Measurements from ENCODE around the gene SERGEF. TPM values are rescaled to one million over a fixed set of nuclear protein-coding genes. Genes with fewer than 3 reads are reported as not detected.

The SERGEF gene
- polyA plus RNA-seq, 1 of the 3 experiments (the other 2 are of a cell fraction): 23.1 TPM

DNA sequence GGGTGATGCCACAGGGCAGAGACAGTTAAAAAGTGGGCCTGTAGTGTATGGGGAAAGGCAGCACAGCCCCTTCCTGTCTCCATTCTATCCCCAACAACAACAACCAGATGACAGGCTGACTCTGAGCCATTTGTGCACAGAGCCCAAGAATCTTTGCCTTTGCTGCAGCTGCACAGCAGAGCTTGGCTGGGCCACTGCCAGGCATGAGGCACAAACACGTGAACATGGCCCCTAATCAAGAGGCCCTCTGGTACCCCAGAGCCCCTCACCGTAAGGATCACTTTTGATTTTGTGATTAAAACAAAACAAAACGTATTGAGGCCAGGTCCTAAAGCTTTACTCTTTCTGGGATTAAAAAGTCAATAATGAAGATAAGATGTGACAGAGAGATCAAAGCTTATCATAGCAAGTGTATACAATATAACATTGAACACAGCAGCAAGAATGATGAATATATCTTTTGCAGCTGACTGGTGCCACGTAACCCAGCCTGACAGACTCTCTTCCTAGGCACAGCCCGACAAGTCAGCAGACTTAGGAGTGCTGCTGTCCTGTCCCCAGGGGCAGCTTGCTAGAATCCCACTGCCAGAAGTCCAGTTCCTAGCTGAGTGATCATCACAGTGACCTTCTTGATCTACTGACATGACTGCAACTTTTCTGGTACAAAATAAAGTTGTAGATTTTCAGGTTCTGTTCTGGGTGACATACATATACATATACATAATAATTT, 117.8 kb downstream of the SERGEF start (continued):
- TF ChIP-seq TAF1 (IDR thresholded peaks at IDR 0.05; ENCODE audit: borderline replicate concordance, low read depth, low read length): no peak

DNA sequence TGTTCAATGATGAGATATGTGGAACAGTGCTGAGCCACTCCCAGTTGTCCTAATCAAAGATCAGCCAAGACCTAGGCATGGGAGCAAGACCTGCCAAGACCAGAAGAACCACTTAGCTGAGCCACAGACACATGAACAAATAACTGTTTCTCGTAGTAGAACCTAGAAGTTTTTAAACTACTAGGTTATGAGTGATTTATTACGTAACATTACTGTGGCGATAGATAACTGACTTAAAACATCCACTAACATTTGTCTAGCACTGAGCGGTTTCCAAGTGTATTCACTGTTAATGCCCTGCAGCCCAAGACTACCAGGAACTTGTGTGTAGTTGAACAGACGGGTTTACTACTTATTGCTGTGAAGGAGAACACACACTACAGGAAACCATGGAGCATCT, 120.4 kb downstream of the SERGEF start:
- Histone ChIP-seq H3K9ac (no peak overlapping the region), H3K4me3 (ENCODE audit: low read depth in 2 of 2, low read length in 1 of 2) (no peak overlapping the region), H2AFZ (ENCODE audit: low read depth) (no peak overlapping the region), H3F3A (replicated peaks; ENCODE audit: insufficient read depth) (peaks cover 6% of the 10 kb centered on the region), H3K9me3 (no peaks in the 10 kb centered on the region), H4K20me1 (ENCODE audit: insufficient read depth) (no peaks in the 10 kb centered on the region), H3K27me3 (ENCODE audit: insufficient read depth) (no peaks in the 10 kb centered on the region), H3K4me2 (no peak overlapping the region), H3K36me3 (replicated peaks in 1 of 2; ENCODE audit: control insufficient read depth in 1 of 2, insufficient read depth in 2 of 2, low read length in 1 of 2) (no peaks in the 10 kb centered on the region), H3K9me2 (no peaks in the 10 kb centered on the region), H3K4me1 (ENCODE audit: control insufficient read depth in 1 of 2, insufficient read depth in 2 of 2, low read depth in 1 of 2, low read length in 1 of 2) (peaks cover 0 to 22% of the 10 kb centered on the region in 2 experiments; a peak in 2 of 4 replicates), H3K27ac (ENCODE audit: low read depth in 2 of 2, low read length in 1 of 2) (no peak overlapping the region), H3K79me2 (ENCODE audit: insufficient read depth) (no peaks in the 10 kb centered on the region)
- no peak for DNase-seq
- TF ChIP-seq TEAD4 (IDR thresholded peaks at IDR 0.05; ENCODE audit: borderline replicate concordance, insufficient read depth): no peak
- TF ChIP-seq, protein P1, sequence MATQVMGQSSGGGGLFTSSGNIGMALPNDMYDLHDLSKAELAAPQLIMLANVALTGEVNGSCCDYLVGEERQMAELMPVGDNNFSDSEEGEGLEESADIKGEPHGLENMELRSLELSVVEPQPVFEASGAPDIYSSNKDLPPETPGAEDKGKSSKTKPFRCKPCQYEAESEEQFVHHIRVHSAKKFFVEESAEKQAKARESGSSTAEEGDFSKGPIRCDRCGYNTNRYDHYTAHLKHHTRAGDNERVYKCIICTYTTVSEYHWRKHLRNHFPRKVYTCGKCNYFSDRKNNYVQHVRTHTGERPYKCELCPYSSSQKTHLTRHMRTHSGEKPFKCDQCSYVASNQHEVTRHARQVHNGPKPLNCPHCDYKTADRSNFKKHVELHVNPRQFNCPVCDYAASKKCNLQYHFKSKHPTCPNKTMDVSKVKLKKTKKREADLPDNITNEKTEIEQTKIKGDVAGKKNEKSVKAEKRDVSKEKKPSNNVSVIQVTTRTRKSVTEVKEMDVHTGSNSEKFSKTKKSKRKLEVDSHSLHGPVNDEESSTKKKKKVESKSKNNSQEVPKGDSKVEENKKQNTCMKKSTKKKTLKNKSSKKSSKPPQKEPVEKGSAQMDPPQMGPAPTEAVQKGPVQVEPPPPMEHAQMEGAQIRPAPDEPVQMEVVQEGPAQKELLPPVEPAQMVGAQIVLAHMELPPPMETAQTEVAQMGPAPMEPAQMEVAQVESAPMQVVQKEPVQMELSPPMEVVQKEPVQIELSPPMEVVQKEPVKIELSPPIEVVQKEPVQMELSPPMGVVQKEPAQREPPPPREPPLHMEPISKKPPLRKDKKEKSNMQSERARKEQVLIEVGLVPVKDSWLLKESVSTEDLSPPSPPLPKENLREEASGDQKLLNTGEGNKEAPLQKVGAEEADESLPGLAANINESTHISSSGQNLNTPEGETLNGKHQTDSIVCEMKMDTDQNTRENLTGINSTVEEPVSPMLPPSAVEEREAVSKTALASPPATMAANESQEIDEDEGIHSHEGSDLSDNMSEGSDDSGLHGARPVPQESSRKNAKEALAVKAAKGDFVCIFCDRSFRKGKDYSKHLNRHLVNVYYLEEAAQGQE (IDR thresholded peaks at IDR 0.05; ENCODE audit: low read depth, low read length): no peak
- TF ChIP-seq, protein P2, sequence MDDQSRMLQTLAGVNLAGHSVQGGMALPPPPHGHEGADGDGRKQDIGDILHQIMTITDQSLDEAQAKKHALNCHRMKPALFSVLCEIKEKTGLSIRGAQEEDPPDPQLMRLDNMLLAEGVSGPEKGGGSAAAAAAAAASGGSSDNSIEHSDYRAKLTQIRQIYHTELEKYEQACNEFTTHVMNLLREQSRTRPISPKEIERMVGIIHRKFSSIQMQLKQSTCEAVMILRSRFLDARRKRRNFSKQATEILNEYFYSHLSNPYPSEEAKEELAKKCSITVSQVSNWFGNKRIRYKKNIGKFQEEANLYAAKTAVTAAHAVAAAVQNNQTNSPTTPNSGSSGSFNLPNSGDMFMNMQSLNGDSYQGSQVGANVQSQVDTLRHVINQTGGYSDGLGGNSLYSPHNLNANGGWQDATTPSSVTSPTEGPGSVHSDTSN (IDR thresholded peaks at IDR 0.05): no peak
- TF ChIP-seq FOSL2 (IDR thresholded peaks at IDR 0.05; ENCODE audit: borderline replicate concordance, low read depth): no peak
- TF ChIP-seq, protein P3, sequence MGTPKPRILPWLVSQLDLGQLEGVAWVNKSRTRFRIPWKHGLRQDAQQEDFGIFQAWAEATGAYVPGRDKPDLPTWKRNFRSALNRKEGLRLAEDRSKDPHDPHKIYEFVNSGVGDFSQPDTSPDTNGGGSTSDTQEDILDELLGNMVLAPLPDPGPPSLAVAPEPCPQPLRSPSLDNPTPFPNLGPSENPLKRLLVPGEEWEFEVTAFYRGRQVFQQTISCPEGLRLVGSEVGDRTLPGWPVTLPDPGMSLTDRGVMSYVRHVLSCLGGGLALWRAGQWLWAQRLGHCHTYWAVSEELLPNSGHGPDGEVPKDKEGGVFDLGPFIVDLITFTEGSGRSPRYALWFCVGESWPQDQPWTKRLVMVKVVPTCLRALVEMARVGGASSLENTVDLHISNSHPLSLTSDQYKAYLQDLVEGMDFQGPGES (IDR thresholded peaks at IDR 0.05; ENCODE audit: low read depth, low read length): no peak
- TF ChIP-seq, protein P4, sequence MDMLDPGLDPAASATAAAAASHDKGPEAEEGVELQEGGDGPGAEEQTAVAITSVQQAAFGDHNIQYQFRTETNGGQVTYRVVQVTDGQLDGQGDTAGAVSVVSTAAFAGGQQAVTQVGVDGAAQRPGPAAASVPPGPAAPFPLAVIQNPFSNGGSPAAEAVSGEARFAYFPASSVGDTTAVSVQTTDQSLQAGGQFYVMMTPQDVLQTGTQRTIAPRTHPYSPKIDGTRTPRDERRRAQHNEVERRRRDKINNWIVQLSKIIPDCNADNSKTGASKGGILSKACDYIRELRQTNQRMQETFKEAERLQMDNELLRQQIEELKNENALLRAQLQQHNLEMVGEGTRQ (IDR thresholded peaks at IDR 0.05; ENCODE audit: borderline replicate concordance, low read depth, low read length): no peak
- TF ChIP-seq CHD2 (IDR thresholded peaks at IDR 0.05; ENCODE audit: low read length, partially characterized antibody): no peak
- TF ChIP-seq, protein P5, sequence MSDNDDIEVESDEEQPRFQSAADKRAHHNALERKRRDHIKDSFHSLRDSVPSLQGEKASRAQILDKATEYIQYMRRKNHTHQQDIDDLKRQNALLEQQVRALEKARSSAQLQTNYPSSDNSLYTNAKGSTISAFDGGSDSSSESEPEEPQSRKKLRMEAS (IDR thresholded peaks at IDR 0.05; ENCODE audit: low read depth): no peak
- TF ChIP-seq TAF1 (IDR thresholded peaks at IDR 0.05; ENCODE audit: borderline replicate concordance, low read depth, low read length): no peak
- TF ChIP-seq, protein P6, sequence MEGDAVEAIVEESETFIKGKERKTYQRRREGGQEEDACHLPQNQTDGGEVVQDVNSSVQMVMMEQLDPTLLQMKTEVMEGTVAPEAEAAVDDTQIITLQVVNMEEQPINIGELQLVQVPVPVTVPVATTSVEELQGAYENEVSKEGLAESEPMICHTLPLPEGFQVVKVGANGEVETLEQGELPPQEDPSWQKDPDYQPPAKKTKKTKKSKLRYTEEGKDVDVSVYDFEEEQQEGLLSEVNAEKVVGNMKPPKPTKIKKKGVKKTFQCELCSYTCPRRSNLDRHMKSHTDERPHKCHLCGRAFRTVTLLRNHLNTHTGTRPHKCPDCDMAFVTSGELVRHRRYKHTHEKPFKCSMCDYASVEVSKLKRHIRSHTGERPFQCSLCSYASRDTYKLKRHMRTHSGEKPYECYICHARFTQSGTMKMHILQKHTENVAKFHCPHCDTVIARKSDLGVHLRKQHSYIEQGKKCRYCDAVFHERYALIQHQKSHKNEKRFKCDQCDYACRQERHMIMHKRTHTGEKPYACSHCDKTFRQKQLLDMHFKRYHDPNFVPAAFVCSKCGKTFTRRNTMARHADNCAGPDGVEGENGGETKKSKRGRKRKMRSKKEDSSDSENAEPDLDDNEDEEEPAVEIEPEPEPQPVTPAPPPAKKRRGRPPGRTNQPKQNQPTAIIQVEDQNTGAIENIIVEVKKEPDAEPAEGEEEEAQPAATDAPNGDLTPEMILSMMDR (IDR thresholded peaks at IDR 0.05): no peak
- TF ChIP-seq RXRA (IDR thresholded peaks at IDR 0.05; ENCODE audit: borderline replicate concordance, low read depth): no peak
- ChIA-PET POLR2A (no interaction called here), CTCF (interaction anchor here (1.0 to 3.7 kb wide), 2 partner anchors 14 to 81 kb away, joined by 5 to 17 read pairs; no protein-coding TSS in a partner anchor)
- WGBS (ENCODE audit: low lambda C conversion rate): 96% methylated on average over 5 of the region's 5 CpGs

Measured in SK-N-SH (cell line).